Activated CD4-positive, CD25-positive, alpha-beta regulatory T cell (primary cell): ENCODE data around the gene ARL8A.
"Not testable (repeated sequence)": the region's sequence is repeated elsewhere in the genome, so short reads cannot be mapped to it uniquely, and the experiment has no call there.

Experiments
- DNase-seq, 4 experiments: peaks; one replicate each; lab custom pipeline; 2025; lab: John Stamatoyannopoulos, UW

ARL8A gene

GRCh38 chr1:202173993-202174392 is 29.5 kb upstream of the ARL8A start:
- no peak for DNase-seq

- DNase-seq, result no peak
Observed at GRCh38 chr1:202172015-202172355, 27.4 kb upstream of the ARL8A start.

DNA sequence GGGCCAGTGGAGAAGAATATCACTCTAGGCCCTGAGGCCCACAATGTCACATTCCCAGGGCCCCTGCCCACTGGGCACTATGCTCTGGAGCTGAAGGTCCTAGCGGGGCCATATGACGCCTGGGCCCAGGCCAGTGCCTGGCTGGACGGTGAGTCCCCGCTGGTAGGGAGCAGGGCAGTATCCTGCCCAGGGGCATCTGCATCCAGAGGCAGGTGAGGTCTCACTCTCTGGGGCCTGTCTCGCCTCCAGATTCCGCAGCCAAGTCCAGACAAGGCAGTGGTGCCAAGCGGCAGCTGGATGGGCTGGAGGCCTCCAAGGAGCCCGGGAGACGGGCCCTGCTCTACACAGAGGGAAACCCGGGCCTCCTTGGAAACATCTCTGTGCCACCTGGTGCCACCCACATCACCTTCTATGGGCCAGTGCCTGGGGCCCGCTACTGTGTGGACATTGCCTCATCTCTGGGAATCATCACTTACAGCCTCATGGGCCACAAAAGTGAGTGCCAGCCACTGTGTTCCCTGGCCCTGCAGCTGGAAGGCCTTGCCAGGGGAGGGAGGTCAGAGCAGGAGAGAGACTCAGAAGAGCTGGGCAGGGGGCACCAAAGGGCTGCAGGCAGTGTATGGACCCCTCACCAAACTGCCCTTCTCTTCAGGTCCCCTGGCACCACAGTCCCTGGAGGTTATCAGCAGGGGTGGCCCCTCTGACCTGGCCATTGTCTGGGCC is 26.9 kb upstream of the ARL8A start:
- no peak for DNase-seq

DNA sequence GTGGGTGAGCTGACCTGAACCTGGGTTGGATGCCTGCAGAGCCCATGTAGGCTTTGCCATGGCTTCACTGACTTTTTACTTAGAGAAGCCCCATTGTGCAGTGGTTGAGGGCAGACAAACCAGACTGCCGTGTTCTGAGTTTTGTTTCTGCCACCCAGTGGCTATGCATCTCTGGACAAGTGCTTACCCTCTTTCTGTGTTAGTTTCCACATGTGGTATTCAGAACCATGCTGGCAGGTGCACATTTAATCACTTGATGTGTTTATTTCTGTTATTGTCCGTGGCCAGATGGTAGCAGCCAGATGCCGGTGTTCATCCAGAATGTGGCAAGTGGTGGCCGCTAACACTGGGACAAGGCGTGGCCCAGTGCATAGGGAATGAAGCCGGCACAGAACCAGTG is 26.2 kb upstream of the ARL8A start:
- DNase-seq, result no peak

DNA sequence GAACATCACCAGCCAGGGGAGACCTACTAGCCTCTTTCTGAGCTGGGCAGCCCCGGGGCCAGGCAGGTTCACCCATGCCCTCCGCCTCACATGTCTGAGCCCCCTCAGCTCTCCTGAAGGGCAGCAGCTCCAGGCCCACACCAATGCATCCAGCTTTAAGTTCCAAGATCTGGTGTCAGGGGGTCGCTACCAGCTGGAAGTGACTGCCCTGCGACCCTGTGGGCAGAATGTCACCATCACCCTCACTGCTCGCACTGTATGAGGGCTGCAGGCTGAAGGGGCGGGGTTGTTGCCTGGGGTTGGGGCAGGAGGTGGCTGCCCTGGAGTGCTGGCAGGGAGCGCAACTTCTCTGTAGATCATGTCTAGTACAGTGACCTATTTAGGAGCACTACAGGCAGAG is 24.3 kb upstream of the ARL8A start:
- no peak for DNase-seq

GRCh38 chr1:202167708-202168415 is 23.3 kb upstream of the ARL8A start:
- no peak for DNase-seq

DNA sequence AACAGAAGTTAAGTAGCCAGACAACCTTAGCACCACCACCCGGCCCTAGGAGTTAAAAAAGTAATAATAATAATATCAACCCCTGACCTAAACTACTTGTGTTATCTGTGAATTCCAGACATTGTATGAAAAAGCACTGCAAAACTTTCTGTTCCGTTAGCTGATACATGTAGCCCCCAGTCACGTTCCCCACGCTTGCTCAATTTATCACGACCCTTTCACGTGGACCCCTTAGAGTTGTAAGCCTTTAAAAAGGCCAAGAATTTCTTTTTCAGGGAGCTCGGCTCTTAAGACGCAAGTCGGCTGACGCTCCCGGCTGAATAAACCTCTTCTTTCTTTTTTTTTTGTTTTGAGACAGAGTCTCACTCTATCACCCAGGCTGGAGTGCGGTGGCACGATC is 22.5 kb upstream of the ARL8A start:
- not testable (repeated sequence) for DNase-seq

GRCh38 chr1:202165942-202166843 is 21.7 kb upstream of the ARL8A start:
- no peak for DNase-seq

- DNase-seq, result no peak
Observed at GRCh38 chr1:202165267-202165941, 20.9 kb upstream of the ARL8A start.

GRCh38 chr1:202164271-202165037 is 19.9 kb upstream of the ARL8A start:
- peak; percentile 21 to 63 (median 42) for DNase-seq

DNA sequence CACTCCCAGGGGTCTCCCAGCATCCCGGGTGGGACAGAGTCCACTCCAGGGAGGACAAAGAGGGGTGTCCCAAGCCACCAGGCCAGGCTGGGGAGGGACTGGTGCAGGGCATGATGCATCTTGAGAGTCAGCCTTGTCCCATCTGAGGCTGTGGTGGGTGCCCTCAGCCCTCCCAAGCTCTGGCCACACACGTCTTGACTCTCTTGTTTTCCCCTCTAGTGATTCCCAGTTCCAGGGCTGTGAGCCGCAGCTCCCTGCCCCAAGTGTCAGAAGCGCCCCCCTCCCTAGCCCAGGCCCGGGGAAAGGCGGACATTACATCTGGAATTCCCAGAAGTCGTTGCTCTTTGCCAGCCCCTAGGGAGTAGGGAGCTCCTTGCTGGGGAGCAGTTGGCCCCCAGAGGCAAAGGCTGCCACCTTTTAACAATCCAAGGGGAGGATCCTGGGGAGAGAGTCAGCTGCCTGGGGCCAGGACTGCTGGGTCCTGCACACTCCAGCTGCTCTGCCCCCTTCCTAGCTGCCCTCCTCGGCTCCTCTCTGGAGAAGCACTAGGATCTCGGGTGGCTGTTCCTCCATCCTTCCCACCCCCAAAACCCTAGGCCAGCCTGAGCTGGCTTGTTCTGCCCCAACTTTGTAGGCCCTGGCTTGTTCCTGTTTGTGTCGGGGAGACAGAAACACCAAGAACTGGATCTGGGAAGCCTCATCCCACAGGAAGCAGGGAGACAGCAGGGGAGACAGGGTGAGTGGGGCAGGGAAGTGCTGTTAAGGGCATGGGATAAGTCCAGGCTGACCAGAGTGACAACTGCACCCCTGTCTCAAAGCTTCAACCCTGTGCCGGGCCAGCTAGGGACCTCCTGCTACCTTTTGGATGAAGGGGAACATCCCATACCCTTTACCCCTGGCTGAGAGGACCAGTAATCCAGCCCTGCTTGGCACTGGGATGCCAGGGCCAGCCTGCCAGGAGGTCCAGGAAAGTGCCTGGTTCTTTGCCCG is 19.0 kb upstream of the ARL8A start:
- no peak for DNase-seq

DNA sequence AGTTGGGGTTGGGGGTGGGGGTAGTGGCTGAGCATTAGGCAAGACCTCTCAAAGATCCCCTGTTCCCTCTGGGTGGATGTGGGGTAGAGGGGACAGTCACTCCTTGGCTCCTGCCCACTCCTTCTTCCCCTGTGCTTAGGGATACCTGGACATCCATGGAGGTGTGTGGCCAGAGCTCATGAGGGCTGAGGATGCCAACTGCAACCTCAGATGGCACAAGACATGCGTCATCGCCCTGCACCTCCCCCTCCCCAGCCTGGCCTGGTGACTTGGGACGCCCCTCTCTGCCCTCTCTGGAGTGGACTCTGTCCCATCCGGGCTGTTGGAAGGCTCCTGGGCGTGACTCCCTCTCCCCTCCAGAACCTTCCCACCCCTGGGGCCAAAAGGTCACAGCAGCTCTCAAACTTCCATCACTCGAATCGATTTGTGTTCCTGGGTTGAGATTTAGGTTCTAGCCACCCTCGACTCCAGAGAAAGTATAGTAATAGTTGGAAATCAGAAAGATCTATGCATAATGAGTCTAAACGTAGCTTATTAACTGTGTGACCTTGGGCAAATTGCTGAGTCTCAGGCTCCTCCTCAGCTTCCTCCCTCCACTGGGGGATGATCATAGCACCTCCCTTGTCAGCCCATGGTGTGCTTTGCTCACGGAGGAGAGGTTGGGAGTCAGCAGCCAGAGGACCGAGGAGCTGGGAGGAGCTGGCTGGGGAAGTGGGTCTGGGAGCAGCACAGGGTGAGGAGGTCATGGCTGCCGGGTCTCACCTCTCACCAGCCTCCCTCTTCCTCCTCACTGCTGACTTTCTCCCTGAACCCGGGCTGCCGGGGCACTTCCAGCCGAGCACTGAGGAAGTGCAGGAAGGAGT is 18.1 kb upstream of the ARL8A start:
- no peak for DNase-seq

DNA sequence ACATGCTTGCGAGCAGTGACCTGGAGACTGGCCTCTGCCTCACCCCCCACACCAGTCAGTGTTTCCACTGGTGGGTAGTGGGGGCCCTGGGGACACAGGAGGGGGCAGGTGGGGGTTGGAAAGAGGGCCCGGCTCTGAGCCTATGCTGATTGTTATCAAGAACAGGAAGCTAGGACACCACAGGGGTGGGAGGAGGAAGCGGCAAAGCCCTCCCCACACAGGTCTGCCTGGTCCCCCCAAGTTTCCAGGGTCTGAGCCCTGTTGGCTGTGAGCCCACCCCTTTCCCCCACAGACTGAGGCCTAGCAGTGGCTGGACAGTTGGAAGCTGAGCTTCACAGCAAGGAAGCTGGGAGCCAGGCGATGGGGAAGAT is 17.5 kb upstream of the ARL8A start:
- no peak for DNase-seq

GRCh38 chr1:202161151-202162046 is 16.9 kb upstream of the ARL8A start:
- no peak for DNase-seq

DNA sequence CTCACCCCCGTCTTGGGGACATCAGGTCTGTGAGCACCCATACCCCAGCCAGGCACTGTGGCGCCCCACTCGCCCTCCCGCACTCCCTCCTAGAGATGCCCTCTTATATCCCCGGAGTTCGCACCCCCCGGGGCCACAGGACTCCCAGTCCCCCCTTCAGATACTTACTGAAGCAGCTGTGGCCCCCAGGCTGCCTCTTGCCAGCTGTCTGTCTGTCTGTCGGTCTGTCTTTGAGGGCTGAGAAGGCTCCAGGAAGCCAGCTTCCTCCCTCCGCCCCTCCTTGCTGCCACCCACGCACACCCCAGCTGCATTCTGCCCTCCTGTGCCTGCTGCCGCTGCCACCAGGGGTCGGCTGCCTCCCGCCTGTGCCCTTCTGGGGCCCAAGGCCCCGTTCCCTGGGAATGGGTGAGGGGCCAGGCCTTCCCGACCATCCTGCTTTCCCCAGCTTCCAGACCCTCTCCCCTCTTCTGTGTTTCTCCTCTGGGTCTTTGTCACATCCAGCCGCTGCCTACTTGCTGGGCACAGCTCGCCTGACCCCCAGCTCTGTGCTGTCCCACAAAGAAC is 15.9 kb upstream of the ARL8A start, which contains the start of gene PTPN7:
PTPN7 (minus strand) TSS at position 226 of the 564 bp plus-strand sequence. CDS start 1,200 bp downstream, outside the sequence.
- DNase-seq, result peak; percentile 62 to 76 (median 69)

DNA sequence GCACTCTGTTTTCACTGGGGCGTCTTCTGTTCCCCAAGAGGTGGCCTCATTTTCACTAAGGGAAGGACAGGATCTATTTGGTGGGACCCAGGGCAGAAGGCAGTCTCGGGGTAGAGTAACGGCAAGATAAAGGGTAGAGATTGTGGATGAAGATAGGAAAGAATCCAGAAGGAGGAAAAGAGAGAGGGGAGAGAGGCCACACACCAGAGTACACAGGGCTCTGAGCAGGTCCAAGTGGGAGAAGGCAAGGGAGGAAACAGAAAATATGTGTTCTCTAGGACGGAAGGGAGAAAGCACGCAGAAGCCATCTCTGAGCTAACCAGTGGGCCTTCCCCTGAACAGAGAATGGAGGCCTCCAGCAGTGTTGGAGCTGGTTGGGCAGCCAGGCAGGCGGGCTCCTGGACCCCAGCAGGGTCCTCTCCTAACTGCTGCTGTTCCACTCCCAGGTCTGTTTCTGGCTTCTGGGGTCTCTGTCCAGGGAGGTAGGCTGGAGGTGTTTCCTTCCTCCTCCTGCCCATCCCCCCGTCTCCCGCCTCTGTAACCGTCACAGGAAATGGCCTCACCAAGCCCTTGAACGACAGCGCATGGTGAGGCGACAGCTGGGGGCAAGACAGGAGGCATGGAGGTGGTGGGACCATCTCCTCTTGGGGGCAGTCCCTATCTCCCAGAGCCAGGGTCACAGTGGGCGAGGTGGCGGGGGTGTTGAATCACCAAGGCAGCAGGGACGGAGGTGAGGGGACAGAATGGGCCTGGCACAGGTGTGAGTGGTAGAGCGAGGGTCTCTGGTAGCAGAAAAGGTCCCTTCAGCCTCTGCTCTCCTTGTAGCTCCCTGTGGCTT is 15.2 kb upstream of the ARL8A start:
- peak; percentile 26 to 33 (median 29) for DNase-seq
